GM19240 (cell line): ENCODE measurements around the gene HSH2D.
A peak's percentile ranks its signal among the peaks of the same experiment; 100 is the strongest.

Experiments used
- DNase-seq: peaks from one replicate; pipeline ENCODE4 v3.0.0; 2011; ENCODE audit warnings: low spot score; ENCODE audit not compliant: insufficient read length

Gene HSH2D

GRCh38 chr19:16119075-16119857 lies 24.2 kb upstream of the HSH2D start:
- DNase-seq, result peak; percentile 43

DNA sequence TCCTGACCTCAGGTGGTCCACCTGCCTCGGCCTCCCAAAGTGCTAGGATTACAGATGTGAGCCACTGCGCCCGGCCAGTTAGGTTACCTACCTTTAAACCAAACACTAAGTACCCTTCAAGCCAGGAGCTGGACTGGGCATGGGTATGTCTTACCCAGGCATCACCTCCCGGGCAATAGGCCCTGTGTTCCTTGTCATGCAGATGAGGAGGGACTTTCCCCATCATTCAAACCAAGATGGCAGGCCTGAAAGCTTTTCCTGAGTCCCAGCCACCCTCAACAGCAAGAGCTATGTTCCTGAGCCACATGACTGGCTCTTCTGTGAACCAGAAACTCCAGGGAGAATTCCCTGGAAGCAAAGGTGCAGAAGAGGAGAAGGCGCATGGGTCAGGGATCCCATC lies 22.3 kb upstream of the HSH2D start:
- no peak for DNase-seq

GRCh38 chr19:16121967-16122366 lies 21.5 kb upstream of the HSH2D start:
- no peak for DNase-seq

- no peak for DNase-seq
Measured at GRCh38 chr19:16124953-16125352, 18.5 kb upstream of the HSH2D start.

GRCh38 chr19:16125737-16126495 lies 17.6 kb upstream of the HSH2D start:
- no peak for DNase-seq

GRCh38 chr19:16127080-16127479 lies 16.4 kb upstream of the HSH2D start:
- no peak for DNase-seq

- DNase-seq, result no peak
Measured at GRCh38 chr19:16127776-16128371, 15.6 kb upstream of the HSH2D start.

DNA sequence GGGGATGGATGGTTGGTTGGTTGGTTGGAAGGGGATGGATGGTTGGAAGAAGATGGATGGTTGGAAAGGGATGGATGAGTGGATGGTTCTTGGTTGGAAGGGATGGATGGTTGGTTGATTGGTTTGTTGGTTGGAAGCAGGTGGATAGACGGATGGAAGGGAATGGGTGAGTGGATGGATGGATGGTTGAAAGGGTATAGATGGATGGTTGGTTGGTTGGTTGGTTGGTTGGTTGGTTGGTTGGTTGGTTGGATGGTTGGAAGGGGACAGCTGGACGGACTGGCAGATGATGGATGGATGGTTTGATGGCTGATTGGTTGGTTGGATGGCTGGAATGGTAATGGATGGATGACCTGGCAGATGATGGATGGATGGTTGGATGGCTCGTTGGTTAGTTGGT lies 11.8 kb upstream of the HSH2D start:
- no peak for DNase-seq

- no peak for DNase-seq
Measured at GRCh38 chr19:16133818-16134217, 9.7 kb upstream of the HSH2D start.

DNA sequence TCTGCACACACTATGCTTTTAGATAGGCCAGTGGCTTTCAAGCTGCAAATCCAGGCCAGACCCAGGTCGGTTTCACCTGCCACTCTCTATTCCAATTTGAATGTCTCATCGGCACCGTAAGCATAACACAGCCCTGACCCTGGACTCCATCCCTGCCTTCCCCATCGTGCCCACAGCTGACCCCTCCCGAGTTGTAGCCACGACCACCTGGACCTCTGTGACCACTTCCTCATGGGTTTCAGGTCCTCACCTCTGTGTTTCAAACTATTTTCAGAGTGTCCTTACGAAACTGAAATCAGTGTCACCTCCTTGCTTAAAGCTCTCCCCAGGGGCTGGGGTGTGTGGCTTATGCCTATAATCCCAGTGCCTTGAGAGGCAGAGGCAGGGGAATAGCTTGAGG lies 9.0 kb upstream of the HSH2D start:
- DNase-seq, result peak; percentile 53

DNA sequence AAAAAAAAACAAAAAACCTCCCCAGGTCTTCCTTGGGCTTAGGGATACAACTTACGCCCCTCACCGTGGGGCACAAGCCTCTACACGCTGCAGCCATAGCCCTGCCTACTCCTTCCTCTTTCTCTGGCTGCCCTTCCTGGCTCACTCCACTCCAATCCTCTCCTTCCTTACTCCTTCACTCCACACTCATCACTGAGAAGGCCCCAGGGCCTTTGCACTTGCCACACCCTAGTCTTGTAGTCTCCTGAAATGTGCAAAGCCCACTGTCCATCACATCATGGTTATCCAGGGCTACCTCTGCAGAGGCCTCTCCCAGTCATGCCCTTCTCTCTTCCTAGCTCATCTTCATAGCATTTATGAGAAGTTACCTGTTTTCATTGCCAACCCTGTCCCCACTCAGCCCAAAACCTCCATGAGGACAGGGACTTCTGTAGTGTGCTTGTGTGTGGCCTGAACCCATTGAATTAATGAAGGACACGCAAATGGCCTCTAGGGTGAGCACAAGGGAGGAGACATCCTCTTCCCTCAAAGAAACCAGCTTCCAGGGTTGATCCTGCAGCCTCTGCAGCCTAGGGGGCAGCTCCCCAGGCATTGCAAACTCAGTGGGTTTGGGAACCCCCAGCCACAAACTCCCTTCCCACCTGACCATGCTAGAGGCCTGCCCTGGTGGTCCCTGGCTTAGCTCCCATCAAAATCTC lies 7.9 kb upstream of the HSH2D start:
- DNase-seq, result no peak

DNA sequence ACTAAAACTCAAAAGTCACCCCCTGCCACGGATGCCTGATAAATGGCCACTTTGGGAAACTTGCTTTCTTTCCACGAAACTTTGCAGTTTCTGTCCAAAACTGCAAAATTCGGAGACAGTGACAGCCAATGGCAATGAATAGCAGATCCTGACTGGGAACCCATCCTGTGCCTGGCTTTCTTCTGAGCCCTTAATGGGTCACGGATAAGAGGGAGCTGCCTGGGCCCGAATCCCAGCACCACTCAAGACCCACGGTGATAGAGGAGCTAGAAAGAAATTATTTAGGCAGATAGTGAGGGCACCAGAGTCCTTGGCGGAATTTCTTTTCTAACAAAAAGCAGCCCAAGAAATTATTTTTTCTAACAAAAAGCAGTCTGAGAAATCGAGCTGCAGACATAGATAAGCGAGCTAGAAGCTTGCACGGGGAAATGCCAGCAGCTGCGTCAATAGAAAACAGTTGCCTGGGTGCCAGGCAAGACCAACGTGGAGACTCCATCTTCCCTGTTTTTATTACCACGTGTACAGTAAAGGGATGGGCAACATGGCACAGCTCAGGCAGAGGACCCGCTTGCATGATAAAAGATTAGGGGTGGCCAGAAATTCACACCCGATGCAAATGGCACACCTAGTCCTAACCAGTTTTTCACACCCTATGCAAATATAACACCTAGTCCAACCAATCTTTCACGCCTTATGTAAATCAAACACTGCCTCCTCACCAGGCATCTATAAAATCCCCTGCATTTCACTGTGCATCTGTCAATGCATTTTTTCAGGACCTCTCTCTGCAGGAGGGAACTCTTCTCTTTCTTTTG lies 7.1 kb upstream of the HSH2D start:
- no peak for DNase-seq

DNA sequence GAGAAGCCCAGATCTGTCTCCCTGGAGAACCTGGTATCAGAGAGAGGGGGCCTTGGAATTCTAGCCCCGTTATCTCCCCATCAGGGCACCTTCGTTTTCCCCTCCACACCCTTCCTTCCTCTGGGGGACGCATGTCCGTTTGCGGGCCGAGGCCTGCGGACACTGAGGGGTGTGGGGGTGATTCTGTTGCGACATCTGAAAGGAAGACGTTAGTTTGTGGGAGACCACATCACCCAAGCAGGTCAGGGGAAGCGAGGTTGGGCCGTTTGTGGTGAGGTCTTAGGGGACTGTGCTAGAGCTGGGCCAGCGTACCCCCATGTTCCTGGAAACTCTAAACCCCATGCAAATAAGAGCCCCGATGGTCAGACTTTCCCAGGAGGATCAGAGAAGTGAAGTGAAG lies 3.7 kb upstream of the HSH2D start:
- no peak for DNase-seq

- no peak for DNase-seq
Measured at GRCh38 chr19:16141043-16141442, 2.4 kb upstream of the HSH2D start.

DNA sequence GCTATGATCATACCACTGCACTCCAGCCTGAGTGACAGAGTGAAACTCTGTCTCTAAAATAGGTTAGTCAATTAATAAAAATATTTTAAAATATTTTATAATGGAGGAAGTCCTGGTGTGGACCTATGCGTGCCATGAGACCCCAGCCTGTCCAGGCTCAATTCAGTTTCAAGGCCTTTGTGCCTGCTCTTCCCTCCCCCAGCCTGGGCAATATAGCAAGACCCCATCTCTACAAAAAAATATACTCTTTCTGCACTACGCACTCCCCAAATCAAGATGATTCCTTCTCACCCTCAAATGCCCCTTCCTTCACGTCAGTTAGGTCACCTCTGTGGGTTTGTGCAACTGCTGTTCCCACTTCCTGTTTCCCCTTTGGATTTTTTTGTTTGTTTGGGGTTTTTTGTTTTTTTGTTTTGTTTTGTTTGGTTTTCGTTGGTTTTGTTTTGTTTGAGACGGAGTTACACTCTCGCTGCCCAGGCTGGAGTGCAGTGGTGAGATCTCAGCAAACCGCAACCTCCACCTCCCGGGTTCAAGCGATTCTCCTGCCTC lies 1.4 kb upstream of the HSH2D start:
- DNase-seq, result no peak

DNA sequence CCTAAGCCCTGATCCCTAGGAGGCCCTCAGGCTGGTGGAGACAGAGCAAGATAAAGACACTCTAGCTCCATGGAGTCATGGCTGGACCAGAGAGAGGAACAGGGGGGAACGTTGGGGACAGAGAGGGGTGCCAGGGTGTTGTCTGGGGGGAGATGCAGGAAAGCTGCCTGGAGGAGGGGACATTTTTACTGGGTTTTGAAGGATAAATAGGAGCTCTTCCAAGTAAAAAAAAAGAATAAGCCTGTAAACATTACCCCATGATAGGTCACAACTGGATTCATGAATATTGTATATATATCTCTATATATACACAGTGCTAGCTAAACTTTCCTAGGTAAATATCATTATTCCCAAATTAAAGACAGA lies 714 bp downstream of the HSH2D start:
- DNase-seq, result no peak

DNA sequence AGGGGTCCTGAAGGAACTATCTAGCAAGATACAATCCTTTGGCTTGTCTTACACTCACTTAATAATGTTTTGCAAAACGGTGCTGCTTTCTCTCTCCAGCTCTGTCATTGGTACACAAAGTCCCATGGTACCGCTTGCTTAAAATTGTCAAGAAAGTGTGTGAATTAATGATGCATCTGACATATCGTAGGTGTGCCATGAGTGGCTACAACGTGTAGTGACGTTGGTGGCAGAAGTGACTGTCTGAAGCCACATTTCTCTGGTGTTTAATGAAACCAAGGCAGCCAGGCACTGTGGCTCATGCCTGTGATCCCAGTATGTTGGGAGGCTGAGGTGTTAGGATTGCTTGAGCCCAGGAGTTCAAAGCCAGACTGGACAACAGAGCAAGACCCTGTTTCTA lies 2.6 kb downstream of the HSH2D start:
- DNase-seq, result no peak

- DNase-seq, result no peak
Measured at GRCh38 chr19:16148443-16149229, 5.2 kb downstream of the HSH2D start.

DNA sequence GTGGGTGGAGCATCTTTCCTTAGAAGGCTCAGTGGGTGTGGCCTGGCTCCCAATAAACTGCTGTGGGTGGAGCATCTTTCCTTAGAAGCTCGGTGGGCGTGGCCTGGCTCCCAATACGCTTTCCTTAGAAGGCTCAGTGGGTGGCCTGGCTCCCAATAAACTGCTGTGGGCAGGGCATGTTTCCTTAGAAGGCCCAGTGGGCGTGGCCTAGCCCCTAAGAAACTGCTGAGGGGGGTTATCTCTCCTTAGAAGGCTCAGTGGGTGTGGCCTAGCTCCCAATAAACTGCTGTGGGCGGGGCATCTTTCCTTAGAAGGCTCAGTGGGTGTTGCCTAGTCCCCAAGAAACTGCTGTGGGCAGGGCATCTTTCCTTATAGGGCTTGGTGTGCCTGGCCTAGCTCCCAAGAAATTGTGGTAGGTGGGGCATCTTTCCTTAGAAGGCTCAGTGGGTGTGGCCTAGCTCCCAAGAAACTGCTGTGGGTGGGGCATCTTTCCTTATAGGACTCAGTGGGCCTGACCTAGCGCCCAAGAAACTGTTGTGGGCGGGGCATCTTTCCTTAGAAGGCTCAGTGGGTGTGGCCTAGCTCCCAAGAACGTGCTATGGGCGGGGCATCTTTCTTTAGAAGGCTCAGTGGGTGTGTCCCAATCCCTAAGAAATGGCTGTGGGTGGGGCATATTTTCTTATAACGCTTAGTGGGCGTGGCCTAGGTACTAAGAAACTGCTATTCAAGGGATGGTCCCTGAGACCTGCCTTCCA lies 10.3 kb downstream of the HSH2D start:
- DNase-seq, result no peak
